ENCODE measurements around the gene THUMPD3. TPM values are rescaled to one million over a fixed set of nuclear protein-coding genes. Genes with fewer than 3 reads are reported as not detected.

Gene THUMPD3
- total and polyA plus RNA-seq, 9 of the 15 experiments (the other 6 are each of a cell fraction or from before 2014, with no cell fraction given) = 58.3 to 132 (median 113) TPM

DNA sequence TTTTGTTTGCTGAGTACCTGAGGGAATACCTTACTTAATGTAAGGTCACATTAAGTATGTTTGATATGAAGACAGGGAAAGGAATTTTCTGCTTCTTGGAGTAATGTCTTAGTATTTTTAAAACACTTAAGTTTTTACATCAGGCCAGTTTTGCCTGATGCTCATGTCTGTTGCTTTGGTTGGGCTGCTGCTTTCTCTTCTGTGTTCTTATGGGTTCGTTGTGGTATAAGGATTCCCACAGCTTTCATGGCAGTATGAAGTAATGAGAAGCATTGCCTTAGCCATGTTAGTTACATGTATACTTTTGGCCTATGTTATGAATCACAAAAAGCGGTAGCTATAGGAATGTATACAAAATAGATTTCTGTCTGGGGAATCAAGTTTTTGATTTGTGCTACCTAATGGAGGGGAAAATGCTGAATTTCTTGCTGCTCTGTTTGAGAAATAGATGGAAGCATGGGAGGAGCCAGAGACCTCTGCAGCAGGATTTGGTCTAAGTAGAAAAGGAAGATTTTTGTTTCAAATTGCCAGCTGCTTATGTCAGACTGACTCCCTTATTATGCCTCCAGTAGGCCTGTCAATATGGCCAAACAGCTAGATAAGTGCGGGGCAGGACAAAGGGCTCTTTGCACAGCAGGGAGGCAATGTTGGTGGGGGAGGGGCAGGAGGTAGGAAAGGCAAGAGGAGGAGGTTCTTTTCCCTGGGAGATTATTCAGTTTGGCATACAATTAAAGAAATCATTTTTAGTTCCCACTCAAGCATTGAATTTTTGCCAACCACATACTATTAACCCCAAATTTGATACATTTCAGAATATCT is 39.8 kb downstream of the THUMPD3 start (continued):
- TF ChIP-seq ZNF408 (CRISPR knock-in tag; IDR thresholded peaks at IDR 0.05; ENCODE audit: low read depth) = no peak
- TF ChIP-seq GTF2A2 (tag; IDR thresholded peaks at IDR 0.05) = no peak
- no peak for TF ChIP-seq RBM39 (optimal IDR thresholded peaks at IDR 0.05; ENCODE audit: low read depth, low read length)
- TF ChIP-seq RFX7 (CRISPR knock-in tag; IDR thresholded peaks at IDR 0.05) = no peak
- TF ChIP-seq KDM5B (IDR thresholded peaks at IDR 0.05; ENCODE audit: insufficient replicate concordance, low read depth, low read length) = no peak
- no peak for TF ChIP-seq ZNF384 (IDR thresholded peaks at IDR 0.05; ENCODE audit: low read depth, low read length)
- 0 out of 2 replicates have a peak, but pooled peaks have one; percentile 23 for TF ChIP-seq GABPB1 (CRISPR knock-in tag; IDR thresholded peaks at IDR 0.05)
- TF ChIP-seq ERF (CRISPR knock-in tag; IDR thresholded peaks at IDR 0.05) = no peak
- no peak for TF ChIP-seq HNRNPLL (IDR thresholded peaks at IDR 0.05; ENCODE audit: low read depth, low read length, poor library complexity, severe bottlenecking)
- TF ChIP-seq PCBP1 (IDR thresholded peaks at IDR 0.05; ENCODE audit: low read depth, low read length, poor library complexity, severe bottlenecking) = no peak
- TF ChIP-seq, protein P1, sequence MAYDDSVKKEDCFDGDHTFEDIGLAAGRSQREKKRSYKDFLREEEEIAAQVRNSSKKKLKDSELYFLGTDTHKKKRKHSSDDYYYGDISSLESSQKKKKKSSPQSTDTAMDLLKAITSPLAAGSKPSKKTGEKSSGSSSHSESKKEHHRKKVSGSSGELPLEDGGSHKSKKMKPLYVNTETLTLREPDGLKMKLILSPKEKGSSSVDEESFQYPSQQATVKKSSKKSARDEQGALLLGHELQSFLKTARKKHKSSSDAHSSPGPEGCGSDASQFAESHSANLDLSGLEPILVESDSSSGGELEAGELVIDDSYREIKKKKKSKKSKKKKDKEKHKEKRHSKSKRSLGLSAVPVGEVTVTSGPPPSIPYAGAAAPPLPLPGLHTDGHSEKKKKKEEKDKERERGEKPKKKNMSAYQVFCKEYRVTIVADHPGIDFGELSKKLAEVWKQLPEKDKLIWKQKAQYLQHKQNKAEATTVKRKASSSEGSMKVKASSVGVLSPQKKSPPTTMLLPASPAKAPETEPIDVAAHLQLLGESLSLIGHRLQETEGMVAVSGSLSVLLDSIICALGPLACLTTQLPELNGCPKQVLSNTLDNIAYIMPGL (CRISPR knock-in tag; IDR thresholded peaks at IDR 0.05) = no peak
- TF ChIP-seq, protein P2, sequence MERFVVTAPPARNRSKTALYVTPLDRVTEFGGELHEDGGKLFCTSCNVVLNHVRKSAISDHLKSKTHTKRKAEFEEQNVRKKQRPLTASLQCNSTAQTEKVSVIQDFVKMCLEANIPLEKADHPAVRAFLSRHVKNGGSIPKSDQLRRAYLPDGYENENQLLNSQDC (CRISPR knock-in tag; IDR thresholded peaks at IDR 0.05) = no peak
- TF ChIP-seq KDM4B (IDR thresholded peaks at IDR 0.05; ENCODE audit: borderline replicate concordance in 2 of 2, low read depth in 1 of 2) = no peak
- TF ChIP-seq GABPB2 (CRISPR knock-in tag; conservative IDR thresholded peaks at IDR 0.05) = no peak
- TF ChIP-seq ZNF263 (CRISPR knock-in tag; IDR thresholded peaks at IDR 0.05; ENCODE audit: borderline replicate concordance) = no peak
- TF ChIP-seq ZNF316 (IDR thresholded peaks at IDR 0.05) = no peak
- TF ChIP-seq, protein P3, sequence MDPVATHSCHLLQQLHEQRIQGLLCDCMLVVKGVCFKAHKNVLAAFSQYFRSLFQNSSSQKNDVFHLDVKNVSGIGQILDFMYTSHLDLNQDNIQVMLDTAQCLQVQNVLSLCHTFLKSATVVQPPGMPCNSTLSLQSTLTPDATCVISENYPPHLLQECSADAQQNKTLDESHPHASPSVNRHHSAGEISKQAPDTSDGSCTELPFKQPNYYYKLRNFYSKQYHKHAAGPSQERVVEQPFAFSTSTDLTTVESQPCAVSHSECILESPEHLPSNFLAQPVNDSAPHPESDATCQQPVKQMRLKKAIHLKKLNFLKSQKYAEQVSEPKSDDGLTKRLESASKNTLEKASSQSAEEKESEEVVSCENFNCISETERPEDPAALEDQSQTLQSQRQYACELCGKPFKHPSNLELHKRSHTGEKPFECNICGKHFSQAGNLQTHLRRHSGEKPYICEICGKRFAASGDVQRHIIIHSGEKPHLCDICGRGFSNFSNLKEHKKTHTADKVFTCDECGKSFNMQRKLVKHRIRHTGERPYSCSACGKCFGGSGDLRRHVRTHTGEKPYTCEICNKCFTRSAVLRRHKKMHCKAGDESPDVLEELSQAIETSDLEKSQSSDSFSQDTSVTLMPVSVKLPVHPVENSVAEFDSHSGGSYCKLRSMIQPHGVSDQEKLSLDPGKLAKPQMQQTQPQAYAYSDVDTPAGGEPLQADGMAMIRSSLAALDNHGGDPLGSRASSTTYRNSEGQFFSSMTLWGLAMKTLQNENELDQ (CRISPR knock-in tag; IDR thresholded peaks at IDR 0.05; ENCODE audit: borderline replicate concordance) = no peak
- TF ChIP-seq ZNF3 (CRISPR knock-in tag; IDR thresholded peaks at IDR 0.05) = no peak
- no peak for TF ChIP-seq ZNF121 (CRISPR knock-in tag; conservative IDR thresholded peaks at IDR 0.05)
- TF ChIP-seq C11orf30 (IDR thresholded peaks at IDR 0.05; ENCODE audit: low read depth) = no peak
- TF ChIP-seq HNRNPK (IDR thresholded peaks at IDR 0.05; ENCODE audit: low read depth, low read length, poor library complexity, severe bottlenecking) = no peak
- no peak for TF ChIP-seq KDM2B (CRISPR knock-in tag; IDR thresholded peaks at IDR 0.05)
